NCI-H69 (cell line): Measurements from ENCODE around the gene PTPRCAP.

ENCODE experiments used
- DNase-seq: peaks from one replicate; lab custom pipeline; 2025; lab: John Stamatoyannopoulos, UW

PTPRCAP gene

GRCh38 chr11:67465189-67465510 is 27.7 kb upstream of the PTPRCAP start:
- no peak for DNase-seq

DNA sequence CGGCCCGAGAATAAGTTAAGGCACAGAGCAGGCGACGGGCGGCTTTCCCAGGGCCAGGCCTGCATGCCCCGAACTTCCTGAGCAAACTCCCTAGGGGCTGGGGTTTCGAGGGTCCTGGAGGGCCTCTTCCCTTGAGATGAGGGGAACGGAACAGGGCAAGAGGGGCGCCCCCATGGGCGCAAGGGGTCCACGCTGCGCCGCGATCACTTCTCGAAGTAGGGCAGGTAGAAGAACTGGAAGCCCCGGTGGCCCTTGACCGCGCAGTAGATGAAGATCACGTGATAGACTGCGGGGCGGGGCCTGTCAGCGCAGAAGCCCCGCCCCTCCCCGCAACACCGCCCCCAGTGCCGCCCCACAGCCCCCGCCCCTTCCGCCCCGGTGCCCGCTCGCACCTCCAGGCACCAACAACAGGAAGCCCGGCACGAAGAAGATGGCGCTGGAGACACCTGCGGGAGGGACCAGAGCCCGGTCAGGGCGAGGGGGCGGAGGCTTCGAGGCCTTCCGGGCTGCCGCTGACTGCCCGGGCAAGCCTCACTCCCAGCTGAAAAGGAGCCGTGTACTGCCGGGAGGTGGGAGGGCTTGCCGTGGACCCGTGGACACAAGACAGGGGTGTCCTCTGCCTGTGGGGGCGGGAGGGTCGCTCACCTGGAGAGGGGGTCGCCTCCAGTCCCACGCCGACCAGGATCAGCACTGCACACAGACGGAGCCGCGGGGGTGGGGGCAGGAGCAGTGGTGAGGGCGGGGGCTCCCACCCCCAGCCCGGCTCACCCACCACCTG is 27.1 kb upstream of the PTPRCAP start:
- DNase-seq = peak; percentile 95

- no peak for DNase-seq
These were observed 26.4 kb upstream of the PTPRCAP start for GRCh38 chr11:67463680-67464410.

- DNase-seq = no peak
These were observed 25.7 kb upstream of the PTPRCAP start for GRCh38 chr11:67463186-67463585.

GRCh38 chr11:67458266-67458665 is 20.8 kb upstream of the PTPRCAP start:
- no peak for DNase-seq

GRCh38 chr11:67457453-67457852 is 20.0 kb upstream of the PTPRCAP start:
- DNase-seq = no peak

- DNase-seq = no peak
These were observed 18.7 kb upstream of the PTPRCAP start for GRCh38 chr11:67456068-67456705.

GRCh38 chr11:67455054-67455453 is 17.6 kb upstream of the PTPRCAP start, which contains the start of gene CABP4:
Gene CABP4, plus strand, starts transcription at chr11:67455354. Its CDS starts 70 bp downstream, at chr11:67455424.
- no peak for DNase-seq

GRCh38 chr11:67453816-67454732 is 16.6 kb upstream of the PTPRCAP start:
- no peak for DNase-seq

- DNase-seq = peak; percentile 68
These were observed 14.9 kb upstream of the PTPRCAP start, which contains the start of gene GPR152 for GRCh38 chr11:67452141-67452952. Gene GPR152, minus strand, starts transcription at chr11:67452729. Its CDS starts 5 bp downstream, at chr11:67452724.

DNA sequence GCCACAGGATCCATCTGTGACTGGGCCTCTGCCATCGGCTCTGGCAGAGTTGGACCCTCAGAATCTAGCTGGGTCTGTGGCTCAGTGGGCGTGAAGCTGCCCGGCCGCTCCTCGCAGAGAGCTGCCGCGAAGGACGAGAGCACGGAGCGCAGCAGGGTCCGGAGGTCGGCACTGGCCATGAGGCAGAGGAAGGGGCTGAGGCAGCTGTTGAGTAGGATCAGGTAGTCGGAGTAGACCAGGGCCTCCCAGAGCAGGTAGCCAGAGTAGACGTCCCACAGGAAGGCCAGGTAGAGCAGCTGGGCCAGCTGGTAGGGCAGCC is 14.1 kb upstream of the PTPRCAP start:
- DNase-seq = no peak

GRCh38 chr11:67450796-67451657 is 13.5 kb upstream of the PTPRCAP start:
- DNase-seq = no peak

DNA sequence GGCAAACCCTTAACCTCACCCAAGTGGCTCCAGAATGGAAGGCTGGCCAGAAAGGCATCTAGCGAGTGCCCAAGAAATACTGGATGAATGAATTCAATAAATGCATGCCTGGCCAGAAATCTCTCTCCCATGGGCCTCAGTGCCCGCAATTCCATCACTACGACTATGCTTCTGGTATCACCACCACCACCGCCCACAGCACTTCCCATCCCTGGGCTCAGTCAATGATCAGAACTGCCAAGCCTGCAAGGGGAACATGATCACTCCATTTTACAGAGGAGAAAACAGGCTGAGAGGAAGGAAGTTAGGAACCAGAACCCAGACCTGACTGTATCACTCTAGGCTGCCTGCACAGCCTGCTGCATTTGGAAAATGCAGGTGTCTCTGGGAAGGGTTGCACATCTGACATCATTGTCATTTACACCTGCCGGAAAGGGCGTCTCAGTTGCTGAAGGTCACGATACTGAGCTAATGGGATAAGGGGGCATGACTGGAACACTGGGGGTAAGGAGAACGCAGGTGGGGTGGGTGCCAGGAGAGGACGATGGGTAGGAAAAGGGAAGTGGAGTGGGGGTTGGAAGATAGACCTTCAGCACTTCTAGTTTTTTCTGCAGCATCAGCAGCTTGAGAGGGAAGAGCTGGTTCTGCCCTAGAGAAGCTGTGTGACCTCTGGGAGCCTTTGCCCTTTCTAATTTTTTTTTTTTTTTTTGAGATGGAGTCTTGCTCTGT is 11.8 kb upstream of the PTPRCAP start:
- DNase-seq = no peak

- no peak for DNase-seq
These were observed 10.7 kb upstream of the PTPRCAP start for GRCh38 chr11:67448220-67448609.

DNA sequence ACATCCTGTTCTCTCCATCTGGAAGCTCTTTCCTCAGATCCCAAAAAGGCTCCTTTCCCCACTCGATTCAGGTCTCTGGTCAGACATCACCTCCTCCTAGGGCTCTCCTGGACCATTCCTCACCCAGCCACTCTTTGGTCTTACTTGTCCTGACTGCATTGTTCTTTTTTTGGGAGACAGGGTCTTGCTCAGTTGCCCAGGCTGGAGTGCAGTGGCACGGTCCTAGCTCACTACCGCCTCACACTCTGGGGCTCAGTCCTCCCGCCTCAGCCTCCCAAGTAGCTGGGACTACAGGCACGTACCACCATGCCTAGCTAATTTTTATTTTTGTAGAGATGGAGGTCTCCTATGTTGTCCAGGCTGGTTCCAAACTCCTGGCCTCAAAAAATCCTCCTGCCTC is 8.0 kb upstream of the PTPRCAP start:
- no peak for DNase-seq

DNA sequence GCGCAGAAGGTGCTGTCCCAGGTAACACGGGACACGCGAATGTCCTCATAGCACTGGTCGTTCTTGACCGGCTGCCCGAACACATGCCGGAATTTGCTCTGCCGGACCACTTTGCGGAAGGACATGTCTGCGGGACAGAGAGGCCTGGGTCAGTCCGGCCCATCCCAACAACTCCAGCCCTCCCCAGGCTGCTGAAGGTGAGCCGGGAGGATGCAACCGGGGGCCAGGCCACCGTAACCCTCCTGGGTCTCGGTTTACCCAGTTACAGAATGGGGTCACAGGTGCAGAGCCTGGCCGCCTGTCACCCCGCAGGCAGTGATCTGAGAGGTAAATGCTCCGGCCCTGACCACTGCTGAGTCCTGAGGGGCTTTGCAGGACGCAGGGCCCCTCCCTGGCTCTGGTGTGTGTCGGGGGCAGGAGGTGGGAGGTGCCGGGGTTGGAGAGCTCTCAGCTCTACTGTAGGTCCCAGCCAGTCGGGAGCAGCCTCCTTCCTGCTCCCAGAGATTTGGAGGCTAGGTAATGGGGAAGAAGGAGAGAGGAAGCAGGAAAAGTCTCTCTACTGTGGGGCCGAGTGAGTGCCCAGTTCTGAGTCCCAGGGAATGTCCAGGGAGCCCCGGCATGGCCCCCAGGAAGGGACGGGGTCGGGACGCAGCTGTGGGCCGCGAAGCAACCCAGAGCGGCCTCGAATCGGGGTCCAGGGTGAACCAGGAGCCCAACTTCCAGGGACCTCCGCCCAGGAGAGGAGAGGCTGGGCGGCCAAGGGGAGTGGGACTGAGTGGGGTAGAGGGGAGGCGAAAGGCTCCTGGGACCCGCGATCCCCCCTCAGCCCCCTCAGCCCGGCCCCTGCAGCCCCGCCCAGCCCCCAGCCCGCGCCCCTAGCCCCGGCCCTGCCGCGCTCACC is 5.3 kb upstream of the PTPRCAP start:
- peak; percentile 40 for DNase-seq

DNA sequence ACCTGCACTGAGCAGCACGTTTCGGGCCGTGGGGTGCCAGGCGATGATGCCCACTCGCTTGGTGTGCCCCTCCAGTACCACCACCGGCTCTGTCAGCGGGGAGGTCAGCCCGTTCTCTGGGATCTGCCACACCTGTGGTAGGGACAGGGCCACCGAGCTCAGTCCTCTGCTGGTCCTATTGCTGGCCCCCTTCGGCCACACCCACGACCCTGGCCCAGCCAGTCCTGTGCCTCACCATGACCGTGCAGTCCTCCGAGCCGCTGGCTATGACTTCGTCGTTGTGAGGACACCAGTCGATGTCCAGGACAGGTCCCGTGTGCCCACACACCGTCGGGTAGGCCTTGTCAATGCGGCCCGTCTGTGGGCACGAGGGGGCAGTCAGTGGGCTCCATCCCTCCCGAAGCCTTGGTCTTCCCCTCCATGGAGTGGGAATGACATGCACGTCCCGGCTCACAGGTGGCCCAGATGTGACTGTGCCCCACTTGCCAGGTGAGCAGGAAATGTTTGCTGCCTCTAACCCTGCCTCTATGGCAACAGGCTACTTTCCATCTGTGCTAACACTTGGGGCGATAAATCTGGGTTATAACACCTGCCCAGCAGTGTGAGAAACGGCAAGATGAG is 4.4 kb upstream of the PTPRCAP start:
- no peak for DNase-seq

- DNase-seq = no peak
These were observed 3.6 kb upstream of the PTPRCAP start for GRCh38 chr11:67441098-67441563.
